Measurements from ENCODE around the gene RPLP1. TPM values are rescaled to one million over a fixed set of nuclear protein-coding genes. Genes with fewer than 3 reads are reported as not detected.

The RPLP1 gene
- total RNA-seq, 2 donors from 2014 or later = 1,031 to 1,042 TPM

DNA sequence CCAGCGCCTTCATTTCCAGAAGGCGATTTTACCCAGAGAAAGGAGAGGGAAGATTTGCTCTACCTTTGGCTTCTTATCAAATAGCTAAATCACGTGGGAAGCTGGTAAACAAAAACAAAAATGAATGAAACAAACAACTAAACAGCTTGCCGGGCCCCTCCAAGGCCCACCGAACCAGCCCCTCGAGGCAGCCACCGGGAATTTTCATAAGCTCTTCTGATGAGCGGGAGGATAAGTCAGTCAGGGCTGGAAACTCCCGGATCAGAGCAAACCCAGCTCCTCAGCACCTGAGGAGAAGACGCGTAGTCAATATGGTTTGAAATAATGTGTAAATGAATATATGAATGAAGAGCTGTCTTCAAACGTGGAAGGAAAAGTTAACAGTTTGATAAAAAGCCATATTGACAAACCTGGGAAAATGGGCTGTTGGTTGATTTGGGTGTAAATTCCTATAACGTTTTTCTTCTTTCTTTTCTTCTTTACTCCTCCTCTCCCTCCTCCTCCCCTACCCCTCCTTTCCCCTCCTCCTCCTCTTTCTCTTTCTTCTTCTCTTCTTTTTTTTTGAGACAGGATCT, 10.7 kb downstream of the RPLP1 start:
- peak in 1 of 2 donors; percentile 5 for ATAC-seq
- intact Hi-C loops (cut with DNase I) = no loop called here

GRCh38 chr15:69465253-69465652, 12.6 kb downstream of the RPLP1 start:
- intact Hi-C loops (cut with DNase I) = no loop called here
- ATAC-seq = no peak

More for the DNA sequence above, 10.7 kb downstream of the RPLP1 start:
- no peak for DNase-seq

DNA sequence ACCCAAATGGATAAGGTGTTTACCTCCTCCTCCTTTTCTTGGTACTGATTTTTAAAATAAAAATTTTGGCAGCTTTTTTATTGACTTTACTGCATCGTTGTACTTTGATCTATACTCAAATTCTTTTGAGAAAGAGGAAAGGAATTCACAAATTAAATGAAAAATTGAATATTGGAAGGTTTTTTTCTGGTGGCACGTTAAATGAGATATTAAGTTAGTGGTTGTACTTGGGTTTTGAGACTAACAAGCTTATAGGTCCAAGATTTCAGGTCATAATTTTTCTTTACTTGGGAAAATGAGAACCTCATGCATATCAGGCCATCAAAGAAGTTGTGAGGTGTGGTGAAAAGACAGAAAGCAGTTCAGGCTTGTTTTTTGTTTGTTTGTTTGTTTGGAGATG, 14.1 kb downstream of the RPLP1 start:
- DNase-seq = no peak
- ATAC-seq = no peak
- intact Hi-C loops (cut with DNase I) = no loop called here

More at GRCh38 chr15:69465253-69465652, 12.6 kb downstream of the RPLP1 start:
- DNase-seq = no peak

DNA sequence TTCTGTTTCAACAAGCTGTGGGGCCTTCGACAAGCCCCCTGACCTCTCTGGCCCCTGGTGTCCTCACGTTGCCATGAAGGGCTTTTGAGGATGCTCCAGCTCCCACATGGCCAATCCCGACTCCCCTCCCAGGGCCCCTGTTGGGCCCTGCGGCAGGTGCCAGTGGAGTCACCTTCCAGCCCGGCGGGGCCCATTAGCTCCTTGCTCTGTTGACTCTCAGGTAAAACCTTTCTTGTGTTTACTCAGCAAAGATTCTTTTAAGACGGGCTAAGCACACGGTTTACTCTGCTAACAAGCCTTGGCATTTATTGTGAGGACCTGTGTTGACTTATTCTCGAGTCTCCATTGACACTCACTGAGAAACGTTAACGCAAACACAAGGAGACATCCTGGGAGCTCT, 15.0 kb downstream of the RPLP1 start:
- ATAC-seq = no peak
- intact Hi-C loops (cut with DNase I) = no loop called here
- no peak for DNase-seq

DNA sequence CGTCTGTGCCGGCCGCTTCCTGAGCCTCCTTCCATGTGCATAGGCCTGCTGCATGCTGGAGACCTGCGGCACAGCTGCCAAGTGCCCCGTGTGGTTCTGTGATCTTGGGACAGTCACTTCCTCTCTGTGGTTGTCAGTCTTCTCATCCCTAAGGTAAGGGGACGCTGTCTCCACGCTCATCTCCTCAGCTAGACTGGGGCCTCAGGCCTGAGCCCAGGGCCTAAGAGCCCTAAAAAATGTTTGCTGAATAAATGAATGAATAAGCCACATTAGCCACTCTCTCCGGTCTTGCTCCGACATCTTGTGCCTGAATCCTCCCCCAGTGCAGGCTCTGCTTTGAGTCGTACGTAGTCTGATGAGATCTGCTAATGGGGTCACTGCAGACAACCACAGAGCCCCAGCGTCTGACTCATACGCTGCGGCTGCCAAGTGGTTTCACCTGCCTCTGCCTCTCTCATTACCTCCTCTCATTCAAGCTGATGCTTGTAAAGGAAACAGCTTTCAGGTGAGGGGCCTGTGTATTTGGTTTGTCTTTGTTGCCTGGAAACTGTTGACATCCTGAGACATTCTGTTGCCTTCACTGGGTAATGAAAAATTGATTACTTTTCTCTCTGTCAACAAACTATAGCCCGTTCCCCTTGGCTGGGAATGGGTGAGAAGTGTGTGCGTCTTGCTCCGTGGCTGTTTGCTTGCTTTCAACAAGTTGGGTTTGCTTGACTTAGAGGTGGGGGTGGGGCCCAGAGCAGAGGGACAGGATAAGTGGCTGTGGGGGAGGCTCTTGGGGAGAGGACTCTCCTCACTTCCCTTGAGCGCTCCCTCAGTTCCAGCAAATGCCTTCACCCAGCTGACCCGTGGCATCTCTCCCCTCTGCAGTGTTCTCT, 15.9 kb downstream of the RPLP1 start:
- ATAC-seq = peak; percentile 31 to 74
- DNase-seq = no peak
- intact Hi-C loops (cut with DNase I) = no loop called here

DNA sequence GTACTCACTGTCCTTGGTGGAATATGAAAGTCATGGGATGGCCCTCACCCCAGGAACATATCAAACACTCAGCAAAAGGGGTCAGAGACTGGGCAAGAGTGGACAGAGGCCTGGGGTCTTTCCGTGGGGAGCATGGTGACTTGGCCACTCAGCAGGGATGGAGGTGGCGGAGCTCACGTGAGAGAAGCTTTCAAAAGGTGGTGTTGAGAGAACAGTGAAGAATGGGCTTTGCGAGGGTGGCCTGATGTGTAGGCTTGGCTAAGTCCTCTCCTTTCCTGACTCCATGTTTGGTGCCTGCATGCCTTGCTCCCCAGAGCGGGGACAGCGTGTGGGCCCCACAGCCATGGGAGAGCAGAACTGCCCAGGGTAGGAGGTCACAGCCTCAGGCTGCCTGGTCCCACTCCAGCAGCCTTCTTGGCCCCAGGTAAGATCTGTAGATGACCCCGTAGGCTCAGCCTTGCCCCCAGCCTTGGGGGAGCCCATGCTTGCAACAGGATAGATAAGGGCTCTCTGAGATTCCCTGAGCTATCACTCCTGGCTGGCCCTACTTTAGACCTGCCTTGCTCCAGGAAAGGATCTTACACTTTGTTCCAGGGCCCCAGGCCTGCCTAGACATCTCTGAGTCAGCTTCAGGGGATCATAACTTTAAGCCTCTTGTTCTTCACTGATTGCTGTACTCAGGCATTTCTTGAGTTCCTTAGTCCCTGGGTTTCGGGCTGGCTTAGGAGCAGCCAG, 17.0 kb downstream of the RPLP1 start:
- DNase-seq (no peak), ATAC-seq (no peak)
- intact Hi-C loops (cut with DNase I) = loop anchor here (10.0 kb wide), 2 partner anchors 65 to 105 kb away; no protein-coding TSS in a partner anchor

DNA sequence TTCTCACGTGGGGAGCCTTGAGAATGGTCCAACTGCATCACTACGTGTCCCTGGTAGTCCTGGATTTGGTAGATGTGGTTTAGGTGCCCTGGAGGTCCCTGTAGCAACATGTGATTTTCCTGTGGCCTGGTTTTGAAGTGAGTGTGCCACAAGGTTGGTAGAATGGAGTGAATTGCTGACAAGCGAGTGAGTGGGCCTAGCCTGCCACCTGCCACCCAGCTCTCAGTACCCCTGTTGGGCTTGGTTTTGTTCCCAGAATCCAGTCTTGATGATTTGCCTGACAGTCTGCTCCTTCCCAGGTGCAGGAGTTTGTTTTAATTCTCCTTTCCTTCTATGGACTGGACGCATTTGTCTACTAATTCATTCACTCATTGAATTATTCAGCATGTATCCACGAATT, 19.4 kb downstream of the RPLP1 start:
- DNase-seq (no peak), ATAC-seq (no peak)
- intact Hi-C loops (cut with DNase I) = loop anchor here (10.0 kb wide), 2 partner anchors 63 to 103 kb away; no protein-coding TSS in a partner anchor

DNA sequence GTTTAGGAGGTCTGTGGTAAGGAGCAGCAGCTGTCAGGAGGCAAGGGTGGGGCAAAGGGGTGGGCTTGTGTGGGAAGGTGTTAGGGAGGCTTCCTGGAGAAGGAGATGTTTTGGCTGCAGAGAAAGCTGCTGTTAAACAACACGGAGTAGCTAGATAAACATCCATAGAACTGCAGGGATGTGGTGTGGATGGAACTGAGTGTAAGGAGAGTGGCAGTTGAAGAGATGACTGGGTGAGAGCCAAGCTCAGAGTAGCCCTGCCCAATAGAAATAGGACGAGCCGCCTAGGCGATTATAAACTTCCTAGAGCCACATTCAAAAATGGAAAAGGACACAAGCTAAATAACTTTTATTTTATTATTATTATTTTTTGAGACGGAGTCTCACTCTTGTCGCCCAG, 19.9 kb downstream of the RPLP1 start:
- ATAC-seq = peak in 1 of 2 donors; percentile 34
- no peak for DNase-seq
- intact Hi-C loops (cut with DNase I) = loop anchor here (10.0 kb wide), 2 partner anchors 62 to 102 kb away; no protein-coding TSS in a partner anchor

DNA sequence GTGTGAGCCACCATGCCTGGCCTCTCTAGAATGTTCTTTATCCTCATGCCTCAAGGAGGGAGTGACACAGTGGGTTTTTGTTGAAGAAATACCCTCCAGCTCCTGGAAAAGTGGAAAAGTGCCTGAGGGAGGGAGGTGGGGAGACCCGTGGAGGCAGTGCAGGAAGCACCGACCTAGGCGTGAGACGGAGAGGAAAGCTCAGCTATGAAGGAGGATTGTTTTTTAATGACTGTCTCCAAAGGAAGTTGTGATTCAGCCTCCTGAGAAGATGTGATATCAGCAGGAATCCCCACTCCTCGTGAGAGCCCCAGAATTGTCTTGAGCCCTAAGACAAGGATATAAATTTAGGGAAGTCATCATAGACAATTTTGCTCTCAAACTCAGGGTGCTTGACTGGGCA, 21.7 kb downstream of the RPLP1 start:
- ATAC-seq (no peak), DNase-seq (no peak)
- intact Hi-C loops (cut with DNase I) = loop anchor here (10.0 kb wide), 2 partner anchors 61 to 101 kb away; no protein-coding TSS in a partner anchor

GRCh38 chr15:69474846-69475455, 22.3 kb downstream of the RPLP1 start:
- no peak for DNase-seq
- intact Hi-C loops (cut with DNase I) = loop anchor here (5.0 to 10.0 kb wide), 4 partner anchors 60 to 1012 kb away; no protein-coding TSS in a partner anchor
- ATAC-seq = no peak

GRCh38 chr15:69475769-69476358, 23.2 kb downstream of the RPLP1 start:
- peak; percentile 86 to 87 for ATAC-seq
- peak; percentile 75 for DNase-seq
- intact Hi-C loops (cut with DNase I) = loop anchor here (2.0 to 10.0 kb wide), 5 partner anchors 59 to 1011 kb away; no protein-coding TSS in a partner anchor

GRCh38 chr15:69476704-69477473, 24.3 kb downstream of the RPLP1 start:
- DNase-seq (no peak), ATAC-seq (no peak)
- intact Hi-C loops (cut with DNase I) = loop anchor here (2.0 to 10.0 kb wide), 5 partner anchors 58 to 1010 kb away; no protein-coding TSS in a partner anchor

GRCh38 chr15:69478259-69478781, 25.7 kb downstream of the RPLP1 start:
- peak; percentile 47 to 64 for ATAC-seq
- DNase-seq = peak; percentile 53
- intact Hi-C loops (cut with DNase I) = loop anchor here (5.0 to 10.0 kb wide), 4 partner anchors 56 to 1009 kb away; no protein-coding TSS in a partner anchor

- intact Hi-C loops (cut with DNase I) = loop anchor here (5.0 to 10.0 kb wide), 4 partner anchors 56 to 1008 kb away; no protein-coding TSS in a partner anchor
- DNase-seq (no peak), ATAC-seq (no peak)
These were observed 26.5 kb downstream of the RPLP1 start for GRCh38 chr15:69479081-69479480.

DNA sequence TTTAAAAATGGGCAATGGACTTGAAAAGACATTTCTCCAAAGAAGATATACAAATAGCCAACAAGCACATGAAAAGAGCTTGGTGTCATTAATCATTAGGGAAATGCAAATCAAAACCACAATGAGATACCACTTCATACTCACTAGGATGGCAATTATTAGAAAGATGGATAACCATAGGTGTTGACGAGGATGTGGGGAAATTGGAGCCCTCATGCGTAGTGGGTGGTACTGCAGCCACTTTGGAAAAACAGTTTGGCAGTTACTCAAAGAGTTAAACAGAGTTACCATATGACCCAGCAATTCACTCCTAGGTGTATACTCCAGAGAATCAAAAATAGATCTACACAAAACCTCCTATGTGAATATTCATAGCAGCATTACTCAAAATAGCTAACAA, 27.4 kb downstream of the RPLP1 start:
- no peak for DNase-seq
- intact Hi-C loops (cut with DNase I) = loop anchor here (5.0 to 10.0 kb wide), 4 partner anchors 55 to 1007 kb away; no protein-coding TSS in a partner anchor
- ATAC-seq = no peak

DNA sequence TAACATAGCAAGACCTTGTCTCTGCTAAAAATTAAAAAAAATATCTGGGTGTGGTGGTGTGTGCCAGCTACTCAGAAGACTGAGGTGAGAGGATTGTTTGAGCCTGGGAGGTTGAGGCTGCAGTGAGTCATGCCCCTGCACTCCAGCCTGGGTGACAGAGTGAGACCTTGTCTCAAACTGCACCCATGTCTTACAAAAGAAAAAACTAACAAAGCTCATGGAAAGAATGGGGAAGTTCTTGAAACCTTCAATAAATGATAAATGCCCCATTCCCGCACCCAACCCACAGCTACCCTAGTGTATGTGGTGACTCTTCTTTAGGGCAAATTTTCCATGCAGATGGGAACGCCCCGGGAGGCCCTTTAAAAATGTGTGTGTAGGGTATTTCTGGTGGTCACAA, 28.3 kb downstream of the RPLP1 start:
- no peak for DNase-seq
- no peak for ATAC-seq
- intact Hi-C loops (cut with DNase I) = no loop called here

DNA sequence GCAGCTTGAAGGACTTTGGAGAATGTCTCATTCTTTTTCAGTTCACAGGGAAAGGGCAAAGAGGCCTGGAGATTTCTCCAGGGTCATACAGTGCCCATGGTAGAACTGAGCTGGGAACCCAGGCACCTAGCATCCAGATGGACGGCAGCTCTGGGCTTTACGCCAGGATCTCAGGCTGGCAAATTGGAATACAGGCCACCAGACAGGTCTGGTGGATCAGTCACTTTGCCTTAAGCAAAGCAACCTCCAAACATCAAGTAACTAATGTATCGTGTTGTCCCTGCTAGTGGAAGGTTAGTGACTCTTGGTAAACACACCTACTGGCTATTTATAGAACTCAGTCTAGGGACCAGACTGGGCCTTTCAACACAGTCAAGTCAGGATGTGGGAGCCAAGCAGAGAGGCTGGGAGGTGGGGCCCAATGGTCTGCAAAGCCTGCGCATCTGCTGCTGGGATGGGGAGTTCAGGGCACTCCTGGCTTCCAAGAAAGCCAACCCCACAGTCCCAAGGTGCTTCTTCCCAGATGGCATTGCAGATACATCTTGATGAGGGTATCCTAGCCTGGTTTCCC, 30.2 kb downstream of the RPLP1 start:
- no peak for DNase-seq
- intact Hi-C loops (cut with DNase I) = no loop called here
- no peak for ATAC-seq
